ENCODE results near the gene ATP8A2. TPM values are rescaled to one million over a fixed set of nuclear protein-coding genes. Genes with fewer than 3 reads are reported as not detected.
A peak's percentile ranks its signal among the peaks of the same experiment; 100 is the strongest.

Gene ATP8A2
- total RNA-seq, 1 experiment from 2014 or later: 0.34 TPM

DNA sequence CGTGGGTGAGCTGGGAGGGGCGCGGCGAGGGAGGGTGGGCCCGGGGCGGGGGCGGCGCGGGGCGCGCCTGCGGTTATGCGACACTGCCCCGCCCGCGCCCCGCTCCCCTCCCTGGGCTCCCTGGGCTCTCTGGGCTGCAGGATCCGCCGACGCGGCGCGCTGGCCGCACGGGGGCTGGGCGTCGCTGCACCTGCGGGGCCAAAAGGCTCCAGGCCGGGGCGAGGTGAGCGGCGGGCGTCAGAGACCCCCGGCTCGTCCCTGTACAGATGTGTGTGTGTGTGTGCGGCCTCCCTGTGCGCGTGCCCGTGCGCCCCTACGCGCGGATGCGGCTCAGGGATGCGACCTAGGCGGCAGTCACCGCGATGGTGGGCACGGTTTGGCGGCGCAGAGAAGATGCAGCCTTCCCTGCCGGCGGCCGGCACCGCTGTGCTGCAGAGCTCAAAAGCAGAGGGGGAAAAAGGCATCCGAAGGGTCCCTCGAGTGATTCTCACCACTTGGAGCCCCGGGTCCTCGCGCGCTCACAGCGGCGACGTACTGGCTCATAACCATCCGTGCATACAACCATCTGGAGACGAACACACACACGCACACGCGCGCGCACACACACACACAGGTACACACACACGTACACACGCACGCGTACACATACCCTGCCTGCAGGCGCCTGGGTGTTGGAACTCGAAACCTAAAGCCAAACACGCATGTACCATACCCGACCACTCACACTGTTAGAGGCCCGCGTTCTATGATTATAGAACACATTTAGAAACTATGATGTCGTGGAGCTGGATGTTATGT is 709 bp downstream of the ATP8A2 start:
- H3K27ac ChIP-seq: no peak overlapping the region
- H3K4me3 ChIP-seq: no peak overlapping the region
- H3K9me3 ChIP-seq (replicated peaks): no peaks in the 10 kb centered on the region
- H3K27me3 ChIP-seq: peaks cover 10% of the 10 kb centered on the region
- H3K4me1 ChIP-seq: no peaks in the 10 kb centered on the region
- no peaks in the 10 kb centered on the region for H3K36me3 ChIP-seq
- DNase-seq: no peak

DNA sequence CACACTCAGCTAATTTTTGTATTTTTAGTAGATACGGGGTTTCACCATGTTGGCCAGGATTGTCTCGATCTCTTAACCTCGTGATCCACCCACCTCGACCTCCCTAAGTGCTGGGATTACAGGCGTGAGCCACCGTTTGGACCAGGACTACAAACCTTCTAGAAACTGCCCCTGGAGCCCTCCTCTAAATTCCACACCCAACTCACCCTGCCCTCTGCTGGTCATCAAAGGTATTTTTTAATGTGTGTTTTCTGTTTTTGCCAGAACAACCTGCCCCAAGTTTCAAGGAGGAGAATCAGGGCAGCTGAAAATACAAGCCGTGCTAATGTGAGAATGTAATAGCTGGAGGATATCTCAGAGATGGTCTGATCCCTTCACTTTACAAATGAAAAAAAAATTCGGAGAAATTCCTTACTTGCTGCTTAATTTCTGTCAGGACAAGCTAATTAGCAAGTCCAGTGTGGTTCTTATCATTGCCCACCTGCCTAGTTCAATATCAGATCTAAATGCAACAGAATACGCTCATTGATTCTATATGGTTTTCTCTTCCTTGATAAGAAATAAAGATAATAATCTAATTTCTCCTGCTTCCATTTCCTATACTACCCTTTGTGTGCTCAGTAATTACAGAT is 4.1 kb downstream of the ATP8A2 start:
- DNase-seq: peak; percentile 26 to 79
- Histone ChIP-seq H3K9me3 (replicated peaks) (no peaks in the 10 kb centered on the region), H3K27me3 (peaks cover 4% of the 10 kb centered on the region; the same call in 1 of the 2 replicates), H3K27ac (no peak overlapping the region), H3K4me3 (no peak overlapping the region), H3K36me3 (no peaks in the 10 kb centered on the region), H3K4me1 (no peaks in the 10 kb centered on the region)

DNA sequence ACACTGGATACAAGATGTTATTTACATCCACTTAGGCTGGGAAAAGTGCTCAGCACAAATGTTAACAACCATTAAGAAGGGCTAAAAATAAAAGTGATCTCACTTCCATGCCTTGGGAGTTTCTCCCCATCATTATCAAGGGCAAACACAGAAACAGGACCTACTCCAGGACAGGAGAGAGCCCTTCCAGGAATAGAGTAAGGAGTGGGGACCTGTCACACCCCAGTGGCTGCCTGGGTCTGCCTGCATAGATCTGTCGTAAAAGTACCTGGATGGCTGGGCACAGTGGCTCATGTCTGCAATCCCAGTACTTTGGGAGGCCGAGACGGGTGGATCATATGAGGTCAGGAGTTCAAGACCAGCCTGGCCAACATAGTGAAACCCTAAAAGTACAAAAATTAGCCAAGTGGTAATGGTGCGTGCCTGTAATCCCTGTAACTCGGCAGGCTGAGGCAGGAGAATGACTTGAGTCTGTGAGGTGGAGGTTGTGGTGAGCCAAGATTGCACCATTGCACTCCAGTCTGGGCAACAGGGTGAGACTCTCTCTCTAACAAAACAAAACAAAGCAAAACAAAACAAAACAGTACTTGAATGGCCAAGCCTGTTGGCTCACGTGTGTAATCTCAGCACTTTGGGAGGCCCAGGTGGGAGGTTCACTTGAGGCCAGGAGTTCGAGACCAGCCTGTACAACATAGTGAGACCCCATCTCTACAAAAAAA is 5.6 kb downstream of the ATP8A2 start:
- Histone ChIP-seq H3K36me3 (no peaks in the 10 kb centered on the region), H3K27me3 (peaks cover 6% of the 10 kb centered on the region; the same call in 1 of the 2 replicates), H3K27ac (no peak overlapping the region), H3K9me3 (replicated peaks) (no peaks in the 10 kb centered on the region), H3K4me3 (no peak overlapping the region), H3K4me1 (no peaks in the 10 kb centered on the region)
- DNase-seq: no peak

DNA sequence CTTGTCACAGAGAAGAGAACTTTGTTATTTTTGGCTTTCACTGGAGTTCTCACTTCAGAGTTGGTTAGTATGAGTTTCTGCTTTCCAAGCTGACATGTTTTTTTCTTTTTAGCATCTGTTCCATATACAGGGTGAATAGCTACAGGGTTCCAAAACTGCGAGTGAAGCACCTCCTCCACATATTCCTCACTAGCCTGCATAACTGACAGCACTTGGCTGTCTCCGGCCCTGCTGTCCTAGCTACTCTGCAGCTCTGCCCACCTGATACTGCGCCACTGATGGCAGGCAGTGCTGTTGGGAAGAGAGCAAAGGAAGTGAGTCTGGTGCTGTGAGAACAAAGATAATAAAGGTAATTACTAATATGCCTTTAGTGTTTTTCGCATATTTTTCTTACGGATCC is 6.8 kb downstream of the ATP8A2 start:
- H3K27ac ChIP-seq: no peak overlapping the region
- no peak for DNase-seq
- peaks cover 6% of the 10 kb centered on the region; the same call in 1 of the 2 replicates for H3K27me3 ChIP-seq
- H3K4me1 ChIP-seq: no peaks in the 10 kb centered on the region
- no peaks in the 10 kb centered on the region for H3K36me3 ChIP-seq
- H3K4me3 ChIP-seq: no peak overlapping the region
- H3K9me3 ChIP-seq (replicated peaks): no peaks in the 10 kb centered on the region

DNA sequence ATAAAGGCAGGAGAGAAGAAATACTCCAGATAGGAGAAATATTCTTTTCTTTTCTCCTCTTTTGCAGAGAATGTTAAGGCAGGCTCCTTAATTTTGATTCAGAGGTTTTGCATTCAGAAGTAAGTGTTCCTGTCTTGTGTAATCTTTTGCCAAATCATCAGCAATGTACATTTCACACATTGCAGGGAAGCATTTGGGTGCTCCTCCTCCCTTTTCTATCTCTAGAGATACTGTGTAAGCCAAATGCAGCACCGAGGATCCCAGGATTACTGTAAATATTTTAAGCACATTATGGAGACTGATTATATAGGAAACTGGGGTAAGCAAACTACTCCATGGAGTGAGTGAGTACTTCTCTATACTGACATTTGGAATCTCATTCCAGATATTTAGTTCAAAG is 7.2 kb downstream of the ATP8A2 start:
- Histone ChIP-seq H3K36me3 (no peaks in the 10 kb centered on the region), H3K4me3 (no peak overlapping the region), H3K27me3 (peaks cover 5% of the 10 kb centered on the region; the same call in 1 of the 2 replicates), H3K27ac (no peak overlapping the region), H3K4me1 (no peaks in the 10 kb centered on the region), H3K9me3 (replicated peaks) (no peaks in the 10 kb centered on the region)
- no peak for DNase-seq

DNA sequence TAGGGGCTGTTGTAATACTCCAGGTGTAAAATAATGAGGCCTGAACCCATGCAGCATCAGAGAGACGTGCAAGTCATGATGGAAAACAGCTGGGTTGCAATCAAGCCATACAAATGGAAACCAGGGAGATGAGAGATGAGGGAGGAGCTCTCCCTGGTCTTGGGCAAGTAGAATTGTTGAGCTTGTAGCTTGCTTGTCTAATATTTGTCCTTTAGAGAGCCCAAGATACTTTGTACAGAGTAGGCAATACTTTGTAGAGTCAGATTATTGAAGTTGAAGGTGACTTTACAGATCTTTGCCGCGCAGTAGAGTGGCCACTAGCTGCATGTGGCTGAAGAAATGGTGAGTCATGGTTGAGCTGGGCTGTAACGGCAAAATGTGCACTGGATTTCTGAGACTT is 8.3 kb downstream of the ATP8A2 start:
- Histone ChIP-seq H3K4me1 (0 out of 2 replicates have a peak, but pooled peaks cover 4% of the 10 kb centered on the region), H3K36me3 (no peaks in the 10 kb centered on the region), H3K4me3 (no peak overlapping the region), H3K27ac (no peak overlapping the region), H3K27me3 (peaks cover 3% of the 10 kb centered on the region; the same call in 1 of the 2 replicates), H3K9me3 (replicated peaks) (no peaks in the 10 kb centered on the region)
- DNase-seq: no peak

DNA sequence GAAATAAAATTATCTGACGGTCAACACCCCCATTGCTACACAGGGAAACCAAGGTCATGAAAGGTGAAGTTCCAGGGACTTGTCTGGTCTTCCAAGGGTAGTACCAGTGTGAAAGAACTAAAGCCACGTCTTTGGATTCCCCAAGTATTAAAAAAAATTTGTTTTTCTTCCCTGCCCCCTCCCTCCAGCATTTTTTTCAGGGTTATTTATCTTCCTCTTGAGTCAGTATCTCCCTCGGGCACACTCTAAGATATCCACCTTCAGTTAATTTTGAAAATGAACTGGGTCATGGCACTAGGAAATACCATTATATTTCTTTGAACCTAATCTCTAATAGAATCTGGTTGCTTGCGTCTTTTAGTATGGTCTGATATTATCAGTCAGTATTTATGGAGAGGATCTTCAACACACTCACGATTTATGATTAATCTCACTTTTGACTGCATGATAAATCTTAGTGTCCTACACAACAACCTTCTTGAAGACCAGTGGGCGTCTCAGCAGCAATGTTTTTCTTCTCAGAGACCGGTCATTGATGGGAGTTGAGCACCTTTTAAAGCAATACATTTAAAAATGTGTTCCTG is 9.1 kb downstream of the ATP8A2 start:
- Histone ChIP-seq H3K9me3 (replicated peaks) (no peaks in the 10 kb centered on the region), H3K36me3 (no peaks in the 10 kb centered on the region)
- no peak for DNase-seq

DNA sequence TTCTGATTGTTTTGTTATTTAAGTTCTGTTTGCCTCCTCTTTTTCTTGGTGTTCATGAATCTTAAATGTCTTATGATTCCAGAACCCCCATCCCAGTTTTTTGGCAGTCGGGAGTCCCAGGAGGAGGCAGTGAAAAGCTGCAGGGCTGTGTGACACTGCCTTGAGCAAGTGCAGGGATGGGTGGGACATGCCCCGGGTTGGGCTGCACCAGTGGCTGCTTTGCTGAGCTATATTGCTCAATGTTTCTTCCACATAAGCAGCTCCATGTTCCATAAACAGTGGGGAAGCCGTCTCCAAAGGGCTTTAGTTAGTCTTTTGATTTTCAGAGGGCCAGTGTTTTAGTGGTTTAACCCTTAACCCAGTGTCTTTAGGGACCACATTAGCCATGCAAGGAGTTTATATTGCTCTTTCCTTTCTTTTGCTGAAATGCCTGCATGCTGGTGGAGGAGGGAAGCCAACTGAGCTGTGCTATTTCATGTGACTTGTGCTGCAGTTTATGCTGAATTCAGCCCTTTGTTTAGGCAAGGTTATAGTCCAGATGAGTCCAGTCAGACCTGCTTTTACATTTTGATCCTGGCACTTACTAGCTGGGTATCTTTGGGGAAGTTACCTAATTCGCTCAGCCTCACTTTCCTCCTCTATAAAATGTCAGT is 13.1 kb downstream of the ATP8A2 start:
- Histone ChIP-seq H3K27me3 (peaks cover 3% of the 10 kb centered on the region; the same call in 1 of the 2 replicates), H3K4me3 (no peak overlapping the region), H3K9me3 (replicated peaks) (no peaks in the 10 kb centered on the region), H3K4me1 (0 out of 2 replicates have a peak, but pooled peaks cover 4% of the 10 kb centered on the region), H3K36me3 (no peaks in the 10 kb centered on the region), H3K27ac (no peak overlapping the region)
- DNase-seq: no peak

More for the DNA sequence above, 9.1 kb downstream of the ATP8A2 start:
- H3K4me1 ChIP-seq: 0 out of 2 replicates have a peak, but pooled peaks cover 4% of the 10 kb centered on the region
- H3K27me3 ChIP-seq: peaks cover 3% of the 10 kb centered on the region; the same call in 1 of the 2 replicates
- H3K4me3 ChIP-seq: no peak overlapping the region
- H3K27ac ChIP-seq: no peak overlapping the region

DNA sequence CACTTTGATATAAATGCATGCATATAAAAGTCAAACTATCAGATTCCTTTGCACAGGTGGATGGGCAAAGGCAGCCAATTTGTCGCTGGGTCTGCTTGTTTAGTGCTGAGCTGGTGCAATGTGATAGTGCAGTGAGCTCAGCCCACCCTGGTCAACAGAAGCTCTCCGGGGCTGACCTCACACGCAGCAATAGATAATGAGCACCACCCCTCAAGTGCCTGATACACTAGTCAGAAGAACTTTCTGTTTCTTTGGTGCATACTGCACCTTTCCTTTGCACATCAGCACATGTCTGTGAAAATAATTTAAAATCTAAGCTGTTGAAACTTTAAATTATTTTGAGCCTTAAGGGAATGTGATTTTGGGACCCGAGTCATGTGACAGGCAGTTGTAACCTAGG is 20.2 kb downstream of the ATP8A2 start:
- Histone ChIP-seq H3K27me3 (peaks cover 4% of the 10 kb centered on the region), H3K27ac (no peak overlapping the region), H3K9me3 (replicated peaks) (no peaks in the 10 kb centered on the region), H3K4me3 (no peak overlapping the region), H3K4me1 (no peaks in the 10 kb centered on the region), H3K36me3 (no peaks in the 10 kb centered on the region)
- peak in 1 of 2 experiments; percentile 19 for DNase-seq

DNA sequence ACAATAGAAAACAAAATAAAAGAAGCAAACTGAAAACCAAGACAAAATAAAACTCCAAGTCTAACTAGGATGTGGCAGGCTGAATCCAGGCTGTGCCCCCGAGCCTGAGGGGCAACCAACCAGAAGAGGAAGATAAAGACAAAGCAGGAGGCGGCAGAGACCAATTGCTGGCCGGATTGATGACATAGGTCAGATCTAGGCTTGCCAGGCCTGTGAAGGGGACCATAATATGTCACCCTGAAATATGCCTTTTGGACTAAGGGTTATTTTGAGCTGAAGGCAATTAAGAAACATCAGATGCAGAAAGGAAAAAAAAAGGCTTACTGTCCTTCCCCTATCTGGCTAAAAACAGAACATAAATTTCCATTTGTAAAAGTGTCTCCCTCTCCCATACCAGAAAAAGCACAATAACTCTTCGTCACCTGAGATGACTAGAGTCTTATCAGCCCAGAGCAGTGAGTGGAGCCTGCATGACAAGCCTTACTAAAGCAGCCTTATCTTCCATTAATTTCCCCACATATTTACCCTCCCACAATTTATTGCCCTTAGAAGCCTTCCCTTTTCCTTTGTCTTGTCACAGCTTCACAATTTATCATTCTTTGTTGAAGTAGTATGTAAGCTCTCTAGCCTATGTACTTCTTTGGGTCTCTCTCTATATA is 22.8 kb downstream of the ATP8A2 start:
- no peak for DNase-seq
- no peaks in the 10 kb centered on the region for H3K4me1 ChIP-seq
- H3K27ac ChIP-seq: no peak overlapping the region
- H3K27me3 ChIP-seq: peaks cover 11% of the 10 kb centered on the region
- no peak overlapping the region for H3K4me3 ChIP-seq
- H3K36me3 ChIP-seq: no peaks in the 10 kb centered on the region
- no peaks in the 10 kb centered on the region for H3K9me3 ChIP-seq (replicated peaks)

DNA sequence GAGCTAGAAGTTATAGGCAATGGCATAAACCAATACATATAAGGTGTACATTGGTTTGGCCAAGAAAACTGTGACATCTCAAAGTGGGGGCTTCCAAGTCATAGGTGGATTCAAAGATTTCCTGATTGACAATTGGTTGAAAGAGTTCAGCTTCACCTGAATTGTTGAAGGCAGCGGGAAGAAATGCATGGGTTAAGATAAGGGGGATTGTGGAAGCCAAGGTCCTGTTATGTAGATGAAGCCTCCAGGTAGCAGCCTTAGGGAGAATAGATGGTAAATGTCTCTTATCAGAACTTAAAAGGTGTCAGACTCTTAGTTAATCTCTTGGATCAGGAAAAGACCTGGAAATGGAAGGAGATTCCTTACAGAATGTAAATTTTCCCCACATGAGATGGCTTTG is 26.0 kb downstream of the ATP8A2 start:
- H3K36me3 ChIP-seq: no peaks in the 10 kb centered on the region
- peaks cover 18% of the 10 kb centered on the region for H3K27me3 ChIP-seq
- H3K4me1 ChIP-seq: no peaks in the 10 kb centered on the region
- H3K4me3 ChIP-seq: no peak overlapping the region
- no peak overlapping the region for H3K27ac ChIP-seq
- DNase-seq: no peak
- H3K9me3 ChIP-seq (replicated peaks): no peaks in the 10 kb centered on the region

DNA sequence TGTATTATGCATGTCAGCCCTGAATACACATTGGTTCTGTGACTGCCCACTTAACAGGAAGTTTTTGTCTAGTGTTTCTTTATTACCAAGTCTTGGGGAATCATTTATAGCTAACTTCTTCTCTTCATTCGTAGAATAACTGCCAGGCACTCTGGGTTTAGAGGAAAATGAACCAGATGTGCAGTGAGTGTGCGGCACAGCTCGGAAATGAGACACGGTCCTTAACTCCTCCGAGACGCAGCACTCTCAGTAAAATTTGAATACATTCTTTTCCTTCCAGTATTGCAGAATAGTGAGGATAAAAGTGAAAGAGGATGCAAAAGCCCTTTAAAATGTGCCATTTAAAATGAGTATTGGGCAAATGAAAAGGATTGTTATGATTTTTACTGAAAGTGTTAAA is 29.2 kb downstream of the ATP8A2 start:
- Histone ChIP-seq H3K27ac (no peak overlapping the region), H3K9me3 (replicated peaks) (no peaks in the 10 kb centered on the region), H3K4me3 (no peak overlapping the region), H3K36me3 (no peaks in the 10 kb centered on the region), H3K4me1 (no peaks in the 10 kb centered on the region), H3K27me3 (peaks cover 18% of the 10 kb centered on the region)
- no peak for DNase-seq

DNA sequence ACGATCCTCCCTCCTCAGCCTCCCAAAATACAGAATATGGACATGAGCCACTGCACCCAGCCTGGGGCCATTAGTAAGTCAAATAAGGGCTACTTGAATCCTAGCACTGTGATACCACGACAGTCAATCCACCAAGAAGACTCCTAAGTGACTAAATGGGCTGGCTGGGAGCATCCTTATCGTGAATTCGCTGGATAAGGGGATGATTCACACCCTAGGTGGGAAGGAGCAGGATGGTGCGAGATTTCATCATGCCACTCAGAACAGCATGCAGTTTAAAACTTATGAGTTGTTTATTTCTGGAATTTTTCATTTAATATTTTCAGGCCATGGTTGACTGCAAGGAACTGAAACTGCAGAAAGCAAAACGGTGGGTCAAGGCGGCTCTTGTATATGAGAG is 30.2 kb downstream of the ATP8A2 start:
- Histone ChIP-seq H3K27me3 (peaks cover 18% of the 10 kb centered on the region), H3K36me3 (no peaks in the 10 kb centered on the region), H3K27ac (no peak overlapping the region), H3K4me3 (no peak overlapping the region), H3K9me3 (replicated peaks) (no peaks in the 10 kb centered on the region), H3K4me1 (no peaks in the 10 kb centered on the region)
- no peak for DNase-seq

DNA sequence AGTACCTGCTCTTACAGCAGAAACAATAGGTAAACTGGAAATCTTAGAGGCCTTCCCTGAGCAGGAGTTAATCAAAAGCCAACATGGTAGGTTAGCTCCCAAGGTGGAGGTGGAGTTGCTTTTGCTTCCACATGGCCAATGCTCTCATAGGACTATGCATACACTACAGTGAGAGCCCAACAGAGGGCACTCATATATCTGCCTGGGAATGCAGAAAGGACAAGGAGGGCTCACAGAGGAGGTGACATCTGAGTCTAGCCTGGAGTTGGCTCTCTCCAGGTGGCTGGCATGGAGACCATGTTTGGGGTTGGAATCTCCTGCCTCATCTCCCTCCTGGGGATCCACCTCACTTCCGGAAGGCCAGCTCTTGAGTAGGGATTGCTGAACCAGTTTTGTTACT is 34.6 kb downstream of the ATP8A2 start:
- DNase-seq: peak in 1 of 2 experiments; percentile 31

More for the DNA sequence above, 34.6 kb downstream of the ATP8A2 start:
- Histone ChIP-seq H3K9me3 (replicated peaks) (no peaks in the 10 kb centered on the region), H3K27ac (no peak overlapping the region), H3K4me3 (no peak overlapping the region), H3K27me3 (peaks cover 9% of the 10 kb centered on the region), H3K4me1 (no peaks in the 10 kb centered on the region), H3K36me3 (no peaks in the 10 kb centered on the region)

All from SJCRH30 (cell line).